T-helper 2 cell (primary cell): ENCODE measurements around the gene MTNR1B.

Source experiments
- DNase-seq, 5 experiments: peaks; one replicate each; pipeline versions ENCODE4 v3.0.0 to v3.0.0-alpha.2; 2012 to 2022
- total RNA-seq, 2 donors: gene quantifications; one replicate each; lab custom pipeline; 2026; lab: John Stamatoyannopoulos, UW

Gene MTNR1B
- 0 reads per million in 2 donors for total RNA-seq

GRCh38 chr11:92969634-92970347 is at the start of gene MTNR1B:
TSS of gene MTNR1B (plus strand) at chr11:92969651. CDS start at chr11:92969726, 75 bp downstream.
- no peak for DNase-seq

GRCh38 chr11:92920331-92920730 is 49.1 kb upstream of the MTNR1B start:
- DNase-seq = no peak

DNA sequence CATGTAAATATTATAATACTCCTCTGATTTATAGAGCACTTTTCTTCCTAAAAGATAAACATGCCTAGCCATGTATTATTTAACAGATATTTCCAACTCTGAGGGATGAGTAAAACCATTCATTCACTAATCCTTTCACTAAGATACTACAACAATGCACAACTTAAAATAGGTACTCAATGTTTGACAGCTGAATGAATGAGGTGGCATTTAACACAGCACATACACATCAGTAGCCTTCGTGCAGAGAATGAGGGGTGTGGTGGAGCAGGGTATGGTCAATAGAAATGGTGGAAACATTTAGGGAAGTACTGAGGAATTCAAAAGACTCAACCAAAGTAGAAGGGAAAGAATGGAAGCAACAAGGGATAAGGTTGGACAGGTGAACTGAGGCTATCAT is 46.7 kb upstream of the MTNR1B start:
- no peak for DNase-seq

DNA sequence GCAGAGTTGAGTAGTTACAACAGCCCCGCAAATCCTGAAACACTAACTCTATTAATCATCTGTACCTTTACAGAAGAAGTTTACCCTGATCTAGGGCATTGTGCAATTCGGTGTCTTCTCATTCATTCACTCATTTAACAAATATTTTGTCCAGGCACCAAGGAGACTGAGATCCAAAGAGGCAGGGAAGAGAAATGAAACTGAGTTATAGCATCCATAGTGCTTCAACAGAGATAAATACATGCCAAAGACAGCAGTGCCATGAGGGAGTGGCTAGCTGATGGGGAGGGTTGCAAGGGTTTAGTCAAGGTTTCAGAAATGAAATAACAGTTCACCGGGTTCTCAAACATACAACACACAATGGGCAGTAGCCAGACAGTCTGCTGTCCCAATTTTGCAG is 40.2 kb upstream of the MTNR1B start:
- DNase-seq = no peak

DNA sequence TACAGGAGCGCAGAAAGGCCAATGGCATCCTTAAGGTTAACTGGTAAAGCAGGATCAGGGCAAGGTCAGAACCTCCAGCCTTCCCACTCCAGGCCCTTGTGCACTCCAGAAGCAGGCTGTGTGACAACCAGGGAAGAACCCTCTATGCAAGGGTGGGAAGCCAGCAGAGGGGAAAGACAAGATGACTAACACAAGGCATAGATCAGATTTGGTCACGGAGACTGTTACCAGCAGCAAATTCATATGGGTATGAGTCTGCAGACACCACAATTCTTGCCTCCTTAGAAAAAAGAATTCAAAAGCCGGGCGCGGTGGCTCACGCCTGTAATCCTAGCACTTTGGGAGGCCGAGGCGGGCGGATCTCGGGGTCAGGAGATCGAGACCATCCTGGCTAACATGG is 39.8 kb upstream of the MTNR1B start:
- no peak for DNase-seq

DNA sequence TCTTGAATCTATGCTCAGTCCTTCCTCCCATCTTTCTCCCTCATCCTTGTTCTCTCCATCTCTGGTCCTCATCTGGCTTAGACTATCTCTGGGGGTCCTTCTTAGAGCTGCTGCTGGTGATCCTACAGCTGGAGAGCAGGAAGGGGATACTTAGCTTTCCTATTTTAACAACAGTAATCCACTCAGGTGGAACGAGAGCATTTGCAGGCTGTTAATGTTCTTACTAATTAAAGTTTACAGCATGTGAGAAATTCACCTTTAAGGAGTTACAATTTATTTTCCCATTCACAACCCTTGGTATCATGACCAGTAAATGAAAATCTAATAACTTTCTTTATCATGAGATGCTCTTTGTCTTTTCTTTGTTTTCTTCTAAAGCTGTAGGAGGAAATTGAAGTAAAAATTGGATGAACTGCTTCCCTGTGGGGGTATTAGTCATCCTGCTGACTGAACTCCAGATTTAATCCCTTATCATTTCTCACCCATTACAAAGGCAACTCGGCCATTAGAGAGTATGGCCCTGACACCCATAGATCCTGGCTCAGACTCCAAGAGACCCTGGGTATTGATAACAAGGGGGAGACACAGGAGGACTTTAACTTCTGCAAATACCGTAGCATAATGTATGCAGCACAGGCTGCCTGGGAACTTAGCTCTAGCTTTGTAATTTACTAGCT is 37.6 kb upstream of the MTNR1B start:
- no peak for DNase-seq

DNA sequence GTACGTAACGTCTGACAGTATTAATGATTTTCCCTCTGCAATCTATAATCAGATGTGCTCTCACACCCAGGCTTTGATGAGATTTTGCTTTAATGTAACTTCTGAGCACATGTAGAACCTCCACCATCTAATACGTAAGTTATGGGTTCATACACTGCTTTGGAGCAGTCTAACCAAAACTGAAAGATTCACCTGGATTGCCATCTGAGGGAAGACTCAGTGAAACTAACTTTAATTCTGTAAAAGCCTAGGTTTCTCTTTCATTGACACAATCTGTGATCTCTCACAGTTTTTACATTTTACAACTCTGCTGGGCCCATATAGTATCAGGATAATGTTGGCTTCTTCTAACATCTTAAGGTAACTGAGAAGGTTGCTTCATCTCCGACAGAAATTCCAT is 30.1 kb upstream of the MTNR1B start:
- no peak for DNase-seq

- peak in 1 of 5 experiments; percentile 37 for DNase-seq
Observed at GRCh38 chr11:92941676-92942571, 27.5 kb upstream of the MTNR1B start.

GRCh38 chr11:92946707-92947106 is 22.7 kb upstream of the MTNR1B start:
- DNase-seq = no peak

DNA sequence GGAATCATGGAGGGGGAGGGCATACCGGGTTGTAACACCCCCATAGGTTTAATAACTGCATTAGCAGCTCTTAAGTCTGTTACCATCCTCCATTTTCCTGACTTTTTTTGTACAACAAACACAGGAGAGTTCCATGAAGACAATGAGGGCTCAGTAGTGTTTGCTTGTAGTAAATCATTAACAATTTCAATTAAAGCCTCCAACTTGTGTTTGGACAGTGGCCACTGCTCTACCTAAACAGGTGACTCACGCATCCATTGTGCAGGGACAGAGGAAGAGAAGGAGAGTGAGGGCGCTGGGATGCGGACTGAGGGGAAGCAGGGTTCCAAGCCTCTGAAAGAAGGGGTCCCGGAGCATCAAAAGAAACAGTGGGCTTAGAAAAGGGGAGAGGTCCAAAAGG is 21.3 kb upstream of the MTNR1B start:
- no peak for DNase-seq

- no peak for DNase-seq
Observed at GRCh38 chr11:92954003-92954402, 15.4 kb upstream of the MTNR1B start.

DNA sequence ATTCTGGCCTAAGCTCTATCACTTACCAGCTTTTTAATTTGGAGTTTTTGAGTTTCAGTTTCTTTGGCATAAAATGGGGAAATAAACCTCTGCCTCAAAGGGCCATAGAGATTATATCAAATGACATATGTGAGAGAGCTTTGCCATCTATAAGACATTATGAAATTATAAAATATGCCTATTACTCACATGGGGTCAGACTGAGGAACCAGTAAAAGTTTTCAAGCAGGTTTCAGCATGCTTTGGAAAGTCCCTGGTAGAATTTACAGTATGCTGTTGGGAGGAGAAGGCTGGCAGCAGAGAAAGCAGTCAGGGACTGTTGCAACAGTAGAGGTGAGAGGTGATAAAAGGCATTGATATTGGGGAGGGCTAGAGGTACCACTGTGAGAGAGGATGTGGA is 13.6 kb upstream of the MTNR1B start:
- DNase-seq = no peak

DNA sequence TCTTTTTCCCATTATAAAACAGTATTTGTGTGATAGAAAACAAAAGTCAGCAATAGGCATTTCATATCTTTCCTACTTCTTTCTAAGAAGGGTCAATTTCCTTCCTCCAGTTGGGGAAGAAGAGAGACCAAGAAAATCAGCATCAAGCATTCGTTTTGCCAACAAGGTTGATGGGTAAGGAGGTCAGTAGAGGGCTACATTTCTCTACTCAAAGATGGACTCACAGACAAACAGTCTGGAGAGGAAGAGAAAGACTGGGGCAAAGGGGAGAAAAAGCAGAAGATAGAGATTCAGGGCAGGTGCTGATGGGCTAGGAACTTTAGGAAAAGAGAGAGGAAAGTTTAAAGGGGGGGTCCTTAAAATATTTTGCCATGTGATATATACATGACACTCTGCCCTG is 8.6 kb upstream of the MTNR1B start:
- no peak for DNase-seq

GRCh38 chr11:92962446-92962845 is 7.0 kb upstream of the MTNR1B start:
- DNase-seq = no peak

DNA sequence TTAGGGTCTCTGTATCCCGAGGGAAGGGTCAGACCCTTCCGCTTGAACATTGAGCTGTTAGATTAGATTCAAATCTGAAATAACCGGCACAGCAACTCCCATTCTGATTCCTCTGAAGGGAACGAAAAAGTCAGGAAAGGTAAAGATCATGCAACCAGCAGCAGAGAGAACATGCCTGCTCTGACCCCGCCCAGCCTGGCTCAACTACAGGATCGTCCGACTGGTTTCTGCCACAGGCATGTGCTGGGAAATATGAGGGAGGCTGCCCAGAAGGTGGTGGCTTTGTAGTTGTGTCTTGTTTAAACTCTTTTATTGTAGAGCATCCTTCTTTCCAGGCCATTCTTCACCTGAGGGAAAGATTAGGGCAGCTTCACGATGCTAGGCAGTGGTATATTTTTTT is 5.0 kb upstream of the MTNR1B start:
- no peak for DNase-seq

DNA sequence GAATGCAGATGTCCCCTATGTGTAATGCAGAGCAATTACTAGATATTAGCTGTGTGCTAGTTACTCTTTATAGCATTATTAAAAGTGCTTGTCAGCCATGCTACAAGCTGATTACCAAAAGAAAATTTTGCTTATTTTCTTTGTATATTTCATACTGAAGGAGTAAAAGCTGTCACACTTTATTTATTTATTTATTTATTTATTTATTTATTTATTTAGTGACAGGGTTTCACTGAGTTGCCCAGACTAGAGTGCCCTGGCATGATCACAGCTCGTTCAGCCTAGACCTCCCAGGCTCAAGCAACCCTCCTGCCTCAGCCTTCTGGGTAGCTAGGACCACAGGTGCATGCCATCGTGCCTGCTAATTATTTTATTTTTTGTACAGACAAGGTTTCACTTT is 4.3 kb upstream of the MTNR1B start:
- DNase-seq = no peak

- no peak for DNase-seq
Observed at GRCh38 chr11:92967178-92967577, 2.3 kb upstream of the MTNR1B start.

DNA sequence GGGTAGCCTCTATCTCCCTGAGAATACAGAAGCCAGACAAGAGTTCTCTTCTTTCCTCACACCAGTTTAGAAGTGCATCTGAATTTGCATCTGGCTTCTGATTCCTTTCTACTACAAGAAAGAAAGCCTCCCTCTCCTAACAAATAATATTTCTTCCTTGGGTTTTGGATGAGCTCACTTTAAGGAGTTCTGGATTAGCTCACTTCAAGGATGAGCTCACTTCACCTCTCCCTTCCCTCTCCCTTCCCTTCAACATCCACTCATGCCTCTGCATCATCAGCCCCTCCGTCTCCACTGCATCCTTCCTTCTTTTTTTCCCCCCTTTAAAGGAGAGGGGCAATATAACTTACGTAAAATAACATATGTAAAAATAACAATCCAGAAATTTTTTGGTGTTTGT is 1.6 kb upstream of the MTNR1B start:
- DNase-seq = no peak

DNA sequence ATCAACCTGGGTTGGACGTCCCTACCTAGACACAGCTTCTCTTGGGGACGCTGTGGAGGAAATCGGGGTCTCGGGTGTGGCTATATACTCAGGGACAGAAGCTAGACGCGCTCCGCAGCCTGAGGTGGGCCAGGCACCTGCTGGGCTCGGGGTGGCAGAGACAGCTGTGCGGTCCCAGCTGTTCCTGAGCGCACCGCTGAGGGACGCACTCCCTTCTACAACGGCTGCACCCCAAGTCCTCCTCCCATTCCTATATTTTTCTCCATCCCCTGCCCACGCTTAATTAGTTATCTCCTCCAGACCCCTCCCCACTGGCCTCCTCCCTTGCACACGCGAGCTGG is 188 bp upstream of the MTNR1B start:
- DNase-seq = no peak

- no peak for DNase-seq
Observed at GRCh38 chr11:92972248-92972647, 2.8 kb downstream of the MTNR1B start.

DNA sequence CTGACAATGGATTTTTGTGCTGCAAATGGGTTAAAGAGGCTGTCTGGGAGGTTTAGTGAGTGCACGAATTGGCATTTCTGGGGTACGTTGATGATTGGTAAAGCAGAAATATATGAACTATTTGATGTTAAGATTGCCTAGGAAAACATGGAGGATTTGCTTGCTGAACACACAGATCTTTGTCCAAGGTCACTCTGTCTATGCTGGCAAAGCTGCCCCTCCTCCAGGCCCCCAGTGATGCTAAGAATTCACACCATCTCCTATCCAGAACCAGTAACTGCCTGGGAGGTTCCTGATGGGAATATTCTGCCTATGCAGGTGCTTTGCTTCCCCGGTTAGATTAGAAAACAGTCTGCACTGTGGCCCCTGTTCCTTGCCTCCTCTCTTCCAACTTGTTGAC is 5.8 kb downstream of the MTNR1B start:
- no peak for DNase-seq

DNA sequence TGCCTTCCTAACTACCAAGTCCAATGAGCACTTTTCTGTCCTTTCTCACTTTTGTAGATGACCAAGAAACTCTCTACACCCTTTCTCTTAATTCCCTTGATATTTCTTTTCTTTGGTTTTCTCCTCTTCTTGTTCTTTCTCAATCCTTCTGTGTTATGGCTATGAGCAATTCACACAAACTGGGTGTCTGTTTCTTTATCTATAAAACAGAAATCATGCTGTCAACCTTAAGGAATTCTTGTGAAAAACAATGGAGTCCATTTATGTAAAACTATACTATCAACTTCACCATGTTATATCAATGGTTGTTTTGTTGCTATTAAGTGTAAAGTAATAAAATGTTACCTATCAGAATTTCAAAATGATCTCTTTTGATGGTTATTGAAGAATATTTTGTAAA is 7.2 kb downstream of the MTNR1B start:
- DNase-seq = no peak

GRCh38 chr11:92977401-92977800 is 8.0 kb downstream of the MTNR1B start:
- no peak for DNase-seq
